IMR-90 (cell line): ENCODE results near the gene MALRD1. TPM values are rescaled to one million over a fixed set of nuclear protein-coding genes. Genes with fewer than 3 reads are reported as not detected.

ENCODE experiments used
- ATAC-seq: fragments of 200-7000 bp; cut with Tn5 transposase; 2 replicates; pipeline ENCODE4 v1.9.1; 2020; ENCODE audit warnings: low read depth, mild to moderate bottlenecking, moderate library complexity
- BruUV-seq: library from RNA; stranded (reverse); fragments of 400-500 nt; replicated peaks from 2 replicates; lab custom pipeline; 2021; lab: Mats Ljungman, UMichigan
- CTCF ChIA-PET: fragments of 300-600 bp; formaldehyde crosslinking; extraction: SDS; loops from one replicate; lab custom pipeline; 2021; ENCODE audit warnings: antibody characterized with exemption; lab: Yijun Ruan, JAX
- POLR2A ChIA-PET: fragments of 300-600 bp; sonication (Branson Sonifier 250); formaldehyde crosslinking; loops from one replicate; lab custom pipeline; 2022; ENCODE audit warnings: antibody characterized with exemption; ENCODE audit not compliant: unreplicated experiment; lab: Charles Lee
- DNase-seq: peaks from one replicate; pipeline ENCODE4 v3.0.0; 2013
- H2AFZ ChIP-seq: replicated peaks from 2 replicates; pipeline ENCODE3; 2013; ENCODE audit warnings: low read length, mild to moderate bottlenecking; ENCODE audit not compliant: poor library complexity
- H2AK5ac ChIP-seq: 2 replicates; pipeline ENCODE4 v1.6.1; 2013; ENCODE audit warnings: low read depth, low read length, inconsistent platforms
- H2AK9ac ChIP-seq: replicated peaks from 2 replicates; pipeline ENCODE3; 2013; ENCODE audit warnings: mild to moderate bottlenecking, low read depth, low read length, moderate library complexity; ENCODE audit not compliant: poor library complexity
- H2BK120ac ChIP-seq: 2 replicates; pipeline ENCODE4 v1.6.1; 2013; ENCODE audit warnings: low read depth, low read length, inconsistent platforms
- H2BK15ac ChIP-seq: 3 replicates; pipeline ENCODE4 v1.6.1; 2013; ENCODE audit warnings: low read depth, low read length, inconsistent platforms
- H2BK20ac ChIP-seq: 2 replicates; pipeline ENCODE4 v1.6.1; 2013; ENCODE audit warnings: low read depth, mild to moderate bottlenecking, inconsistent platforms, low read length, moderate library complexity
- H2BK5ac ChIP-seq: 2 replicates; pipeline ENCODE4 v1.6.1; 2013; ENCODE audit warnings: mild to moderate bottlenecking, low read depth, low read length, inconsistent platforms; ENCODE audit not compliant: poor library complexity, severe bottlenecking
- H3K14ac ChIP-seq: replicated peaks from 2 replicates; pipeline ENCODE4 v1.6.1; 2013; ENCODE audit warnings: low read depth, low read length, inconsistent platforms
- H3K18ac ChIP-seq: 2 replicates; pipeline ENCODE4 v1.6.1; 2013; ENCODE audit warnings: low read depth, low read length, control low read depth
- H3K23ac ChIP-seq: 2 replicates; pipeline ENCODE4 v1.6.1; 2013; ENCODE audit warnings: low read depth, low read length, inconsistent platforms
- H3K27ac ChIP-seq: 2 replicates; pipeline ENCODE4 v1.5.1; 2013; ENCODE audit warnings: mild to moderate bottlenecking, control low read depth, low read length; ENCODE audit not compliant: insufficient read depth
- H3K27me3 ChIP-seq: 2 replicates; pipeline ENCODE4 v1.6.1; 2013; ENCODE audit warnings: low read length; ENCODE audit not compliant: control insufficient read depth, insufficient read depth
- H3K36me3 ChIP-seq: 2 replicates; pipeline ENCODE4 v1.6.1; 2013; ENCODE audit warnings: low read length, mixed read lengths; ENCODE audit not compliant: control insufficient read depth, insufficient read depth
- H3K4ac ChIP-seq: 2 replicates; pipeline ENCODE4 v1.6.1; 2013; ENCODE audit warnings: low read depth, low read length, inconsistent platforms
- H3K4me1 ChIP-seq: 2 replicates; pipeline ENCODE4 v1.6.1; 2013; ENCODE audit warnings: low read length, mixed read lengths; ENCODE audit not compliant: control insufficient read depth, insufficient read depth
- H3K4me2 ChIP-seq: 2 replicates; pipeline ENCODE4 v1.6.1; 2013; ENCODE audit warnings: low read depth, mild to moderate bottlenecking, control low read depth, low read length, moderate library complexity
- H3K4me3 ChIP-seq: 2 replicates; pipeline ENCODE4 v1.5.1; 2013; ENCODE audit warnings: low read depth, mild to moderate bottlenecking, control low read depth, low read length, moderate library complexity; ENCODE audit not compliant: insufficient read depth
- H3K56ac ChIP-seq: 2 replicates; pipeline ENCODE4 v1.6.1; 2013; ENCODE audit warnings: low read length, inconsistent platforms; ENCODE audit not compliant: insufficient read depth; ENCODE audit errors: extremely low read depth
- H3K79me1 ChIP-seq, 2 experiments: 2 replicates each; pipeline ENCODE4 v1.6.1; 2013; ENCODE audit warnings: low read length in 2 of 2, inconsistent platforms in 1 of 2, low read depth in 1 of 2
- H3K9ac ChIP-seq: 2 replicates; pipeline ENCODE4 v1.6.1; 2013; ENCODE audit warnings: low read depth, low read length, control low read depth
- H3K9me1 ChIP-seq: 2 replicates; pipeline ENCODE4 v1.6.1; 2013; ENCODE audit warnings: low read length, inconsistent platforms; ENCODE audit not compliant: insufficient read depth
- H3K9me3 ChIP-seq: 2 replicates; pipeline ENCODE4 v1.6.1; 2013; ENCODE audit warnings: low read length; ENCODE audit not compliant: control insufficient read depth, insufficient read depth
- H4K20me1 ChIP-seq: 2 replicates; pipeline ENCODE4 v1.6.1; 2013; ENCODE audit warnings: low read length, inconsistent platforms; ENCODE audit not compliant: insufficient read depth
- H4K5ac ChIP-seq: 2 replicates; pipeline ENCODE4 v1.6.1; 2013; ENCODE audit warnings: mild to moderate bottlenecking, low read depth, low read length, control low read depth
- H4K8ac ChIP-seq, 2 experiments: 2 replicates each; pipeline ENCODE4 v1.6.1; 2013; ENCODE audit warnings: low read depth in 2 of 2, low read length in 2 of 2, control low read depth in 1 of 2, inconsistent platforms in 1 of 2
- H4K91ac ChIP-seq: 2 replicates; pipeline ENCODE4 v1.6.1; 2013; ENCODE audit warnings: low read depth, low read length, inconsistent platforms; ENCODE audit not compliant: insufficient read depth
- FOS ChIP-seq: fragments of 150-350 bp; IDR thresholded peaks from 2 replicates; pipeline ENCODE4 v1.6.1; 2016; ENCODE audit warnings: low read depth, low read length
- RCOR1 ChIP-seq: IDR thresholded peaks from 2 replicates; pipeline ENCODE4 v1.6.1; 2012; ENCODE audit warnings: mild to moderate bottlenecking, low read length, improper control_type of control experiment; ENCODE audit not compliant: insufficient replicate concordance
- WGBS, 2 experiments: methylation state at CpG; one replicate each; pipeline versions ENCODE4 v1.1.5 to v1.1.7; 2013; ENCODE audit warnings: missing lambda C conversion rate in 2 of 2; ENCODE audit not compliant: insufficient read length in 1 of 2; ENCODE audit errors: extremely low coverage in 2 of 2; 5-methylcytosine and 5-hydroxymethylcytosine counted together
- dilution Hi-C: fragments of 300-500 bp; cut with HindIII; formaldehyde crosslinking; loops from one replicate; pipeline ENCODE4 v1.14.3; 2018; ENCODE audit warnings: low sequenced_read_pairs; ENCODE audit not compliant: unreplicated experiment
- in situ Hi-C: fragments of 300-500 bp; cut with MboI; formaldehyde crosslinking; loops from 3 replicates; pipeline ENCODE4 v1.14.3; 2019; ENCODE audit warnings: low sequenced_read_pairs, inconsistent platforms, mixed read lengths
- intact Hi-C: fragments of 100-400 bp; cut with micrococcal nuclease; formaldehyde crosslinking; loops from 2 replicates; pipeline ENCODE4 v1.10.0; 2022
- polyA plus RNA-seq, 3 experiments: library from polyadenylated mRNA; depleted of rRNA; stranded (reverse); fragments of >200 nt; gene quantifications; 2 replicates each; pipeline ENCODE4 v1.2.3, GENCODE V29; 2012; ENCODE audit warnings: low replicate concordance in 1 of 3
- total RNA-seq: library from RNA; depleted of rRNA; stranded (reverse); fragments of >200 nt; gene quantifications from 2 replicates; pipeline ENCODE4 v1.2.3, GENCODE V29; 2012
- TF ChIP-seq, protein P1 (sequence below): fragments of 150-350 bp; IDR thresholded peaks from 2 replicates; pipeline ENCODE4 v1.6.1; 2017; ENCODE audit warnings: mild to moderate bottlenecking, antibody characterized with exemption, low read length, low read depth

MALRD1 gene
- total and polyA plus RNA-seq, 2 of the 4 experiments (the other 2 are of a cell fraction): 0.34 to 1.1 TPM

DNA sequence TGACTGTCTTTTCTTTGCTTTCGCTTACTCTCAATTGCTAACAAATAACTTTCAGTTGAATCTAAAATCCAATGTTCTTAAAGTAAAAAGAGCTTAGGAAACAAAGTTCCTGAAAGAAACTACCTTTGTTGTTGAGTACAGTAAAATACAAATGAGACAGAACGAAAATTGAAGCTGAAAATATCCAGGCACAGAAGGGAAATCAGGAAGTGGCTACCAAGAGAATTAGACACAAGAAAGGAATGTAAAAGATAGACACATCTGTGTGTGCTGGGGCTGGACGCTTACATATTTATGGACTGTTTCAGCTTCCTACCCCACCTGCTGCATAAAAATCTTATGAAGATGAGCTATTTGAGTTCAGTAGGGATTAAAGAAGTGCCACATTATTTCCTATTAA is 606.0 kb downstream of the MALRD1 start:
- no peaks in the 10 kb centered on the region for H4K20me1 ChIP-seq
- DNase-seq (peak; percentile 87), ATAC-seq (peak; percentile 81)
- H3K4me1 ChIP-seq: peaks cover 17% of the 10 kb centered on the region
- H3K4me3 ChIP-seq: no peak overlapping the region
- peak overlapping the region; percentile 65 to 82 for H4K8ac ChIP-seq
- H2AK9ac ChIP-seq: no peak overlapping the region
- peak overlapping the region; percentile 97 for H2BK20ac ChIP-seq
- peak overlapping the region; percentile 93 for H3K4ac ChIP-seq
- peak overlapping the region; percentile 96 for H4K5ac ChIP-seq
- ChIA-PET CTCF (interaction anchor here (0.7 to 1.0 kb wide), 4 partner anchors 25 to 134 kb away, joined by 3 read pairs; no protein-coding TSS in a partner anchor), POLR2A (no interaction called here)
- no peak overlapping the region for H2AK5ac ChIP-seq
- H3K9ac ChIP-seq: peak overlapping the region; percentile 60; the same call in 1 of the 2 replicates
- peak overlapping the region; percentile 11; the same call in 1 of the 2 replicates for H3K23ac ChIP-seq
- H3K9me1 ChIP-seq: peaks cover 9% of the 10 kb centered on the region
- H4K91ac ChIP-seq: 0 out of 2 replicates have a peak overlapping the region, but pooled peaks have one; percentile 88
- peak overlapping the region; percentile 98 for H2BK120ac ChIP-seq
- dilution Hi-C loops (no loop called here), intact Hi-C loops (no loop called here), in situ Hi-C loops (no loop called here)
- H3K4me2 ChIP-seq: peak overlapping the region; percentile 53
- 0 out of 2 replicates have a peak, but pooled peaks have one; percentile 8 for TF ChIP-seq FOS
- TF ChIP-seq RCOR1: peak; percentile 46
- TF ChIP-seq, protein P1, sequence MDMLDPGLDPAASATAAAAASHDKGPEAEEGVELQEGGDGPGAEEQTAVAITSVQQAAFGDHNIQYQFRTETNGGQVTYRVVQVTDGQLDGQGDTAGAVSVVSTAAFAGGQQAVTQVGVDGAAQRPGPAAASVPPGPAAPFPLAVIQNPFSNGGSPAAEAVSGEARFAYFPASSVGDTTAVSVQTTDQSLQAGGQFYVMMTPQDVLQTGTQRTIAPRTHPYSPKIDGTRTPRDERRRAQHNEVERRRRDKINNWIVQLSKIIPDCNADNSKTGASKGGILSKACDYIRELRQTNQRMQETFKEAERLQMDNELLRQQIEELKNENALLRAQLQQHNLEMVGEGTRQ: no peak
- no CpG with 5 or more reads among the region's 3 CpGs for whole genome bisulfite sequencing, 2 experiments
- no TSS peak for BruUV-seq
- no peaks in the 10 kb centered on the region for H3K27me3 ChIP-seq
- peak overlapping the region; percentile 99 for H3K18ac ChIP-seq
- no peaks in the 10 kb centered on the region for H3K79me1 ChIP-seq
- H3K9me3 ChIP-seq: no peaks in the 10 kb centered on the region
- H3K36me3 ChIP-seq: no peaks in the 10 kb centered on the region
- H2BK5ac ChIP-seq: peak overlapping the region; percentile 96
- 0 out of 3 replicates have a peak overlapping the region, but pooled peaks have one; percentile 9 for H2BK15ac ChIP-seq
- H3K27ac ChIP-seq: peak overlapping the region; percentile 89; the same call in 1 of the 2 replicates
- no peak overlapping the region for H2AFZ ChIP-seq
- H3K56ac ChIP-seq: peak overlapping the region; percentile 25; the same call in 1 of the 2 replicates
- 0 out of 2 replicates have a peak overlapping the region, but pooled peaks have one; percentile 5 for H3K14ac ChIP-seq
